GM19238 (cell line): ENCODE results near the gene PLCXD3.
"Not testable (repeated sequence)": the region's sequence is repeated elsewhere in the genome, so short reads cannot be mapped to it uniquely, and the experiment has no call there.

ENCODE experiments used
- DNase-seq: peaks from one replicate; pipeline ENCODE4 v3.0.0; 2011; ENCODE audit warnings: low spot score; ENCODE audit not compliant: insufficient read length

Gene PLCXD3

GRCh38 chr5:41493490-41494126 is 16.8 kb downstream of the PLCXD3 start:
- DNase-seq: not testable (repeated sequence)

- no peak for DNase-seq
Observed at GRCh38 chr5:41485533-41485932, 24.9 kb downstream of the PLCXD3 start.

- DNase-seq: no peak
Observed at GRCh38 chr5:41482715-41483114, 27.7 kb downstream of the PLCXD3 start.

- DNase-seq: no peak
Observed at GRCh38 chr5:41482173-41482572, 28.2 kb downstream of the PLCXD3 start.

- DNase-seq: not testable (repeated sequence)
Observed at GRCh38 chr5:41471571-41472208, 38.7 kb downstream of the PLCXD3 start.

GRCh38 chr5:41465493-41466171 is 44.8 kb downstream of the PLCXD3 start:
- no peak for DNase-seq

- no peak for DNase-seq
Observed at GRCh38 chr5:41459557-41459956, 50.8 kb downstream of the PLCXD3 start.

GRCh38 chr5:41457094-41457493 is 53.3 kb downstream of the PLCXD3 start:
- no peak for DNase-seq

GRCh38 chr5:41452506-41452905 is 57.9 kb downstream of the PLCXD3 start:
- no peak for DNase-seq

GRCh38 chr5:41447650-41448510 is 62.5 kb downstream of the PLCXD3 start:
- no peak for DNase-seq

GRCh38 chr5:41445937-41446563 is 64.4 kb downstream of the PLCXD3 start:
- no peak for DNase-seq

GRCh38 chr5:41435276-41435675 is 75.1 kb downstream of the PLCXD3 start:
- no peak for DNase-seq

GRCh38 chr5:41433552-41434181 is 76.7 kb downstream of the PLCXD3 start:
- DNase-seq: no peak

GRCh38 chr5:41432481-41433253 is 77.7 kb downstream of the PLCXD3 start:
- no peak for DNase-seq

GRCh38 chr5:41427505-41427904 is 82.9 kb downstream of the PLCXD3 start:
- DNase-seq: no peak

- DNase-seq: no peak
Observed at GRCh38 chr5:41425736-41426135, 84.7 kb downstream of the PLCXD3 start.

- DNase-seq: no peak
Observed at GRCh38 chr5:41420492-41421067, 89.8 kb downstream of the PLCXD3 start.

GRCh38 chr5:41418220-41419031 is 92.0 kb downstream of the PLCXD3 start:
- no peak for DNase-seq

- DNase-seq: no peak
Observed at GRCh38 chr5:41416336-41416735, 94.1 kb downstream of the PLCXD3 start.
